ENCODE data around the gene REPS2. TPM values are rescaled to one million over a fixed set of nuclear protein-coding genes. Genes with fewer than 3 reads are reported as not detected.

The REPS2 gene
- total and polyA plus RNA-seq, 4 experiments from 2014 or later, result 0.09 to 1.4 (median 0.61) TPM

DNA sequence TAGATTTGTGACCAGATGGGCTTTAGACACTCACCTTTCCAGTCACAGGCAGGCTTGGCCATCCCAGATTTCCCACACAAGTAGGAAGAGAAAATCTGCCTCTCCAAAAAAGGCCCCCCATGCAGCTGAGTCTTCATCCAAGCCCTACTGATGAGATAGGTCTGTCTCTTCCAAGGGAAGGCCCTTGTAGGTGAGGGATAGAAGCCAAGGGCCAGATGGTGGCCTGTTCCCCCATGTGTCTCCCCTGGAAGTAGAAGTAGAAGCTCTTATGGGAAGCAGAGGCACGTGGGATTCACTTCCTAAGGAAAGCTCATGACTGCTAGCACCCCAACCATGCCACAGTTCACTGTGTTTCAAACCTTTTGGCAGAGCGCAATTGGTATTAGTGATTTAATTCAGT is 81.5 kb downstream of the REPS2 start:
- Histone ChIP-seq H3K27me3 (ENCODE audit: insufficient read depth, low read length) (no peaks in the 10 kb centered on the region), H3K27ac (ENCODE audit: low read depth, low read length) (no peak overlapping the region), H3K36me3 (ENCODE audit: insufficient read depth, low read length) (no peaks in the 10 kb centered on the region), H3K4me3 (ENCODE audit: low read length in 2 of 2) (no peak overlapping the region), H3K4me1 (ENCODE audit: insufficient read depth, low read length) (no peaks in the 10 kb centered on the region), H3K9me3 (ENCODE audit: control insufficient read depth in 1 of 2, low read length in 2 of 2) (no peaks in the 10 kb centered on the region)
- no peak for DNase-seq
- POLR2A ChIA-PET (ENCODE audit: partially characterized antibody), result no interaction called here
- no peaks in the 10 kb centered on the region for H3K4me1 Mint-ChIP-seq
- H3K4me3 Mint-ChIP-seq, result no peak overlapping the region
- H3K9me3 Mint-ChIP-seq, result peaks cover 0 to 3% (median 0%) of the 10 kb centered on the region in 8 donors
- CTCF ChIA-PET (ENCODE audit: partially characterized antibody), result interaction anchor here (0.7 kb wide), 1 partner anchor 19 kb away, joined by 3 read pairs; no protein-coding TSS in a partner anchor
- intact Hi-C loops (cut with micrococcal nuclease), result no loop called here
- peaks cover 2 to 3% of the 10 kb centered on the region in 2 donors for H3K27me3 Mint-ChIP-seq
- H3K36me3 Mint-ChIP-seq, result no peaks in the 10 kb centered on the region
- no peak overlapping the region for H3K27ac Mint-ChIP-seq

DNA sequence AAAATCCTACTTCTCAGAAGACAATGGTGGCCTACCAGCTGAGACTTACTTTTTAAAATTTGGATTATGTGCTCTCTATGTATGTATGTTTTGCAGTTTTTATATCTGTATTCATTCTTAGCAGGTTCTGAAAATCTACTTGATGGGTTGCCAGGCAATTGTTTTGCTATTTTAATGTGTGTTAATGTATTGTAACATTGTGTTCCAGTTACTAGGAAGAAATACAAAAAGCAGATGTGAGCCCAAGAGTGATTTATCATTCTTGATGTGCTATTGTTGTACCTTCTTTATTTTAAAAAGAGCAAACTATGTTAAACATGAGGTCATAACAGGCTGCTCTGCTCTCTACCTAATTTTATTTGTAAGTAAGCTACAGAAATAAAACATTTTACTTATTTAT is 81.9 kb downstream of the REPS2 start:
- H3K4me1 Mint-ChIP-seq, result no peaks in the 10 kb centered on the region
- H3K4me3 ChIP-seq (ENCODE audit: low read length in 2 of 2), result no peak overlapping the region
- H3K27ac Mint-ChIP-seq, result no peak overlapping the region
- H3K36me3 ChIP-seq (ENCODE audit: insufficient read depth, low read length), result no peaks in the 10 kb centered on the region
- intact Hi-C loops (cut with micrococcal nuclease), result no loop called here
- POLR2A ChIA-PET (ENCODE audit: partially characterized antibody), result no interaction called here
- peaks cover 0 to 3% (median 0%) of the 10 kb centered on the region in 8 donors for H3K9me3 Mint-ChIP-seq
- H3K4me3 Mint-ChIP-seq, result no peak overlapping the region
- no peak for DNase-seq
- CTCF ChIA-PET (ENCODE audit: partially characterized antibody), result interaction anchor here (0.7 kb wide), 1 partner anchor 18 kb away, joined by 3 read pairs; no protein-coding TSS in a partner anchor
- no peaks in the 10 kb centered on the region for H3K36me3 Mint-ChIP-seq
- H3K27me3 ChIP-seq (ENCODE audit: insufficient read depth, low read length), result no peaks in the 10 kb centered on the region
- no peak overlapping the region for H3K27ac ChIP-seq (ENCODE audit: low read depth, low read length)
- peaks cover 2 to 3% of the 10 kb centered on the region in 2 donors for H3K27me3 Mint-ChIP-seq
- no peaks in the 10 kb centered on the region for H3K9me3 ChIP-seq (ENCODE audit: control insufficient read depth in 1 of 2, low read length in 2 of 2)
- no peaks in the 10 kb centered on the region for H3K4me1 ChIP-seq (ENCODE audit: insufficient read depth, low read length)

DNA sequence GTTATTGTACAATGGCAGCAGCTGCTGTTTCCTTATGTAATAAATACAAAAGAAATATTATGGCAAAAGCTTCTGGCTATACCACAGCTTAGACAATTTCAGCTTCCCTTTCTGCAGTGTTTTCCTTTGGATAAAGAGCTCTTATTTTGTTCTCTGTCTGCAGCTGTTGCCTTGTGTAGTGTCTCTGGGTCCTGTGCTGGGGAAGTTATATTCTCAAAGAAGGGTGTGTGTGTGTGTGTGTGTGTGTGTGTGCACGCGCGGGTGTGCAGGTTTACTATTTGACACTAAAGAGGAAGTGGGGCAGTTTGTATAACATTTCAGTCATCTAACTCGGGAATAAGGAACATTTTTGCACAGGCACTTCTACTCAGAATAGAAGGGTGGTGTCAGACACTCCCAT is 83.6 kb downstream of the REPS2 start:
- Mint-ChIP-seq H3K27me3 (peaks cover 2 to 3% of the 10 kb centered on the region in 2 donors), H3K27ac (no peak overlapping the region), H3K36me3 (no peaks in the 10 kb centered on the region), H3K4me3 (no peak overlapping the region), H3K4me1 (no peaks in the 10 kb centered on the region), H3K9me3 (peaks cover 0 to 5% (median 0%) of the 10 kb centered on the region in 8 donors)
- CTCF ChIA-PET (ENCODE audit: partially characterized antibody), result interaction anchor here (1.2 kb wide), 1 partner anchor 14 kb away, joined by 3 read pairs; no protein-coding TSS in a partner anchor
- Histone ChIP-seq H3K4me3 (ENCODE audit: low read length in 2 of 2) (no peak overlapping the region), H3K9me3 (ENCODE audit: control insufficient read depth in 1 of 2, low read length in 2 of 2) (no peaks in the 10 kb centered on the region), H3K36me3 (ENCODE audit: insufficient read depth, low read length) (no peaks in the 10 kb centered on the region), H3K27ac (ENCODE audit: low read depth, low read length) (no peak overlapping the region), H3K27me3 (ENCODE audit: insufficient read depth, low read length) (no peaks in the 10 kb centered on the region), H3K4me1 (ENCODE audit: insufficient read depth, low read length) (no peaks in the 10 kb centered on the region)
- intact Hi-C loops (cut with micrococcal nuclease), result no loop called here
- POLR2A ChIA-PET (ENCODE audit: partially characterized antibody), result no interaction called here
- no peak for DNase-seq

DNA sequence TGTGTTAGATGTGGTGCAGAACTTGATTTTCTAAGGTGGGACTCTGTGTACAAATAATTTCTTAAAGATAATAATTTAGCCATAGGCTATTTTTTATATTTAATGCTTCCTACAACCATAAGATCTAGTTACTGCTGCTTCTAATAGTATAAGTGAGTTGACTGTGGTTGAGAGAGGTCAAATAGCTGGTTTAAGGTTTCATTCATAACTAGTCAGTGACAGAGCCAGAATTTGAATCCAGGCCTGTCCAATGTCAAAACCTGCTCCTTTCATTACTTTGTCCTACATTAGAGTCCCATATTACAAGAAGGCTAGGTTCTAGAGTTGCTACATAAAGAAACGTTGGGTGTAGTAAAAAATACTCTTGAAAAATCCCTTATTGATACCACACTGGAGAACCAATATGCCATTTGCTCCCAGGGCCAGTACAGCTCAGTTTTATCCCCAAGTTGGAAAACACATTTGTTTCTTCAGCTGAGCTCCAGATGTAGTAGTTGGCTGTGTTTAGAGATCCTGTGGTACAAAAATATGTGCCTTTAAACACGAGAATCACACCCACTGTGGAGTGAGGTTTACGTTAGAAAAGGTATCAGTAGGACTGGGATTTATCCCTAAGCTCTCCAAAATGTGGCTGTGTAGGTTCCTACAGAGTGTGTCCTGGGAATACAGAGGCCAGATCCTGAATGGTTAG is 84.3 kb downstream of the REPS2 start:
- Mint-ChIP-seq H3K9me3 (peaks cover 0 to 5% (median 0%) of the 10 kb centered on the region in 8 donors), H3K4me3 (no peak overlapping the region), H3K4me1 (no peaks in the 10 kb centered on the region), H3K36me3 (no peaks in the 10 kb centered on the region), H3K27ac (no peak overlapping the region), H3K27me3 (peaks cover 2 to 3% of the 10 kb centered on the region in 2 donors)
- no peaks in the 10 kb centered on the region for H3K27me3 ChIP-seq (ENCODE audit: insufficient read depth, low read length)
- CTCF ChIA-PET (ENCODE audit: partially characterized antibody), result interaction anchor here (1.2 kb wide), 1 partner anchor 14 kb away, joined by 3 read pairs; no protein-coding TSS in a partner anchor
- H3K27ac ChIP-seq (ENCODE audit: low read depth, low read length), result no peak overlapping the region
- intact Hi-C loops (cut with micrococcal nuclease), result no loop called here
- no peaks in the 10 kb centered on the region for H3K36me3 ChIP-seq (ENCODE audit: insufficient read depth, low read length)
- POLR2A ChIA-PET (ENCODE audit: partially characterized antibody), result no interaction called here
- H3K4me3 ChIP-seq (ENCODE audit: low read length in 2 of 2), result no peak overlapping the region
- no peaks in the 10 kb centered on the region for H3K4me1 ChIP-seq (ENCODE audit: insufficient read depth, low read length)
- no peaks in the 10 kb centered on the region for H3K9me3 ChIP-seq (ENCODE audit: control insufficient read depth in 1 of 2, low read length in 2 of 2)
- no peak for DNase-seq

DNA sequence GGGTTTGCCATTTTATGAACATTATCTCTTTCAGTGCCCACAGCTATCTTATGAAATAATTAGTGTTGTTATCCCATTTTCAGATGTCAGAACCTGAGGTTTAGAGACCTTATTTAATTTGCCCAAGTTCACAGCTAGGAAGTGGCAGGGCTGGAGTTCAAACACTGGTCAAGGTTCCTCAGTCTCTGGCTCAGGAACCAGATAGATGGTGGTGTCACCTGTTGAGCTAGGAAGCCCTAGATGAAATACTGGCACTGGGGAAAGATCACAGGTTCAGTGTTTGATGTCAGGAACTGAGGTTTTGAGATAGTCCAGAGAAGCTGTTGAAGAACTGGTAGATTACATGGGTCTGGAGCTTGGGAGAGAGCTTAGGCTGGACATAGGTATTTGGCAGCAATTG is 85.4 kb downstream of the REPS2 start:
- no peaks in the 10 kb centered on the region for H3K9me3 ChIP-seq (ENCODE audit: control insufficient read depth in 1 of 2, low read length in 2 of 2)
- ChIA-PET CTCF (ENCODE audit: partially characterized antibody) (no interaction called here), POLR2A (ENCODE audit: partially characterized antibody) (no interaction called here)
- H3K9me3 Mint-ChIP-seq, result peaks cover 0 to 5% (median 0%) of the 10 kb centered on the region in 8 donors
- H3K4me1 ChIP-seq (ENCODE audit: insufficient read depth, low read length), result no peaks in the 10 kb centered on the region
- no peak overlapping the region for H3K27ac Mint-ChIP-seq
- no peaks in the 10 kb centered on the region for H3K4me1 Mint-ChIP-seq
- H3K4me3 ChIP-seq (ENCODE audit: low read length in 2 of 2), result no peak overlapping the region
- peaks cover 2 to 3% of the 10 kb centered on the region in 2 donors for H3K27me3 Mint-ChIP-seq
- DNase-seq, result no peak
- intact Hi-C loops (cut with micrococcal nuclease), result no loop called here
- H3K27me3 ChIP-seq (ENCODE audit: insufficient read depth, low read length), result no peaks in the 10 kb centered on the region
- H3K36me3 Mint-ChIP-seq, result no peaks in the 10 kb centered on the region
- no peak overlapping the region for H3K27ac ChIP-seq (ENCODE audit: low read depth, low read length)
- H3K4me3 Mint-ChIP-seq, result no peak overlapping the region
- H3K36me3 ChIP-seq (ENCODE audit: insufficient read depth, low read length), result no peaks in the 10 kb centered on the region

DNA sequence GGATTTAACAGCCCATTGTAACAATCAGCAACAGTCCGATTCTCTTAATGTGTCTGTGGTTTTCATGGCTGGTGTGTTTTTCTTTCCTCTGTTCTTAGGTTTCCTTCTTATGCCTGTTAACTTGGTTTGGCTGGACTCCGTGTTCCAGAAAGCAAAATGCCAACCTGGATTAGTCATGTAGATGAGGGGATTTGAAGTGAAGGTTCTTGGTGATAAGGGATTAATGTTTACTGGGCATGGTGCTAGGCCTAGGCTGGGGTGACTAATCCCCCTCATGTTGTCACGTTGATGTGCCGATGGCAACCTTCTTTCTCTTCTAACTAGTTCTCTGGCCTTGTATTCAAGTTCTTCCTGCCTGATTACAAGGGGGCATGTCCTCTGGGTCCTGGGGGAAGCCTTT is 85.9 kb downstream of the REPS2 start:
- ChIA-PET CTCF (ENCODE audit: partially characterized antibody) (no interaction called here), POLR2A (ENCODE audit: partially characterized antibody) (no interaction called here)
- Histone ChIP-seq H3K27ac (ENCODE audit: low read depth, low read length) (no peak overlapping the region), H3K9me3 (ENCODE audit: control insufficient read depth in 1 of 2, low read length in 2 of 2) (no peaks in the 10 kb centered on the region), H3K36me3 (ENCODE audit: insufficient read depth, low read length) (no peaks in the 10 kb centered on the region), H3K4me1 (ENCODE audit: insufficient read depth, low read length) (no peaks in the 10 kb centered on the region), H3K27me3 (ENCODE audit: insufficient read depth, low read length) (no peaks in the 10 kb centered on the region), H3K4me3 (ENCODE audit: low read length in 2 of 2) (no peak overlapping the region)
- H3K27ac Mint-ChIP-seq, result no peak overlapping the region
- no peaks in the 10 kb centered on the region for H3K36me3 Mint-ChIP-seq
- H3K9me3 Mint-ChIP-seq, result peaks cover 0 to 5% (median 0%) of the 10 kb centered on the region in 8 donors
- H3K4me1 Mint-ChIP-seq, result no peaks in the 10 kb centered on the region
- no peak for DNase-seq
- peaks cover 2% of the 10 kb centered on the region in 2 donors for H3K27me3 Mint-ChIP-seq
- intact Hi-C loops (cut with micrococcal nuclease), result no loop called here
- no peak overlapping the region for H3K4me3 Mint-ChIP-seq

DNA sequence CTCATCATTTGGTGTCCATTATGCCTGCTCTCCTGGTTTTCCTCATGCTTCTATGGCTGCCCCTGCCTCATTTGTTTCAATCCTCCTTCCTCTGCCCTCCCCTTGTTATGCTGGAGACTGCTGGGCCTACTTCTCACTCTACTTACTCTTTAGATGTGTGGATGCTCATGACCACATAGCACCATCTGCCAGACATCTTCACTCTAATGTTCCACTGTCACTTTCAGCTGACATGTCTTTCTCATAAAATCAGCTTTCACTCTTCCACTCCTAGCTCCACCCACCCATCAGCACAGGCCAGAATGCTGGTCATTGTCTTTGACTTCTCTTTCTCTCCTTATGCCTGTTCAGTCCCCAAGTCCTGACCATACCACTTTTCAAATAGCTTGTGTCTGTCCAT is 86.8 kb downstream of the REPS2 start:
- POLR2A ChIA-PET (ENCODE audit: partially characterized antibody), result interaction anchor here (0.6 kb wide), 1 partner anchor 180 kb away, joined by 4 read pairs; no protein-coding TSS in a partner anchor
- no peaks in the 10 kb centered on the region for H3K4me1 Mint-ChIP-seq
- CTCF ChIA-PET (ENCODE audit: partially characterized antibody), result no interaction called here
- H3K9me3 Mint-ChIP-seq, result peaks cover 0 to 5% (median 0%) of the 10 kb centered on the region in 8 donors
- Histone ChIP-seq H3K36me3 (ENCODE audit: insufficient read depth, low read length) (no peaks in the 10 kb centered on the region), H3K4me1 (ENCODE audit: insufficient read depth, low read length) (no peaks in the 10 kb centered on the region), H3K27ac (ENCODE audit: low read depth, low read length) (no peak overlapping the region), H3K27me3 (ENCODE audit: insufficient read depth, low read length) (no peaks in the 10 kb centered on the region), H3K9me3 (ENCODE audit: control insufficient read depth in 1 of 2, low read length in 2 of 2) (no peaks in the 10 kb centered on the region), H3K4me3 (ENCODE audit: low read length in 2 of 2) (no peak overlapping the region)
- no peak for DNase-seq
- H3K27me3 Mint-ChIP-seq, result peaks cover 2% of the 10 kb centered on the region in 2 donors
- H3K36me3 Mint-ChIP-seq, result no peaks in the 10 kb centered on the region
- intact Hi-C loops (cut with micrococcal nuclease), result no loop called here
- no peak overlapping the region for H3K4me3 Mint-ChIP-seq
- H3K27ac Mint-ChIP-seq, result peak overlapping the region in 1 of 7 donors; percentile 59
